ENCODE data around the gene ADARB2. TPM values are rescaled to one million over a fixed set of nuclear protein-coding genes. Genes with fewer than 3 reads are reported as not detected.

The ADARB2 gene
- total and polyA plus RNA-seq, 7 experiments from 2014 or later = 0.05 to 13.6 (median 6.3) TPM; not detected in 3

DNA sequence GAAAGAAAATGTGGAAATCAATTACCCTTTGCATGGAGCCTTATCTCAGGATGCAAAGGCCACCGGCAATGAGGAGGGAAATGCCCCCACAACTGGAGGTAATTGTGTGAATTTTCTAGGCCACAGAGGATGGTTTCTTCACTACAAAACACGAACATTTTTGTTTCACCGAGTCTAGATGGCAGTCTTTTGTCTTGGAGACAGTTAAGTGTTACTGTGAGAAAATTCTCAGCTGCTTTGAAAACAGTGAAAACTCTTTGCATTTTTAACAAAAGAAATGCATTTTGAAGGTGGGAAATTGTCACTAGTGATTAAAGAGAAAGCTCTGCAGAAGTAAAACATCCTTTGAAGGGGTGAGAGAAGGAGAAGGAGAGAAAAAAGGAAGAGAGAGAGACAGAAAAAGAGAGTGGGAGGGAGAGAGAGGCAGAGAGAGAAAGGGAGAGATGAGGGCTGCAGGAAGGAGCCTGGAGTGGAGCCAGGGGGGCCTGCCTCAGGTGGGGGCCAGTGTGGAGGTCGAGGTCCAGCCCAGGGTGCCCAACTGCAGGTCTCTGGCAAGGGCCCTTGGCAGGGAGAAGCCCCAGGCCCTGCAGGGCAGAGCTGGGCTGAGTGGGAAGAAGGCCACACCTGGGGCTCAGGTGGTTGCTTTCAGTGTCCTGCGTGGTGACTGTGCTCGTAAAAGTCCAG, 261.4 kb downstream of the ADARB2 start:
- Histone ChIP-seq H3K9me3 (ENCODE audit: control insufficient read depth in 2 of 3, low read length in 3 of 3) (no peaks in the 10 kb centered on the region), H3K27ac (ENCODE audit: low read depth, low read length) (no peak overlapping the region), H3K36me3 (ENCODE audit: control insufficient read depth in 2 of 3, insufficient read depth in 3 of 3, low read length in 3 of 3) (no peaks in the 10 kb centered on the region), H3K4me1 (ENCODE audit: control insufficient read depth in 2 of 2, insufficient read depth in 2 of 2, low read length in 2 of 2) (no peaks in the 10 kb centered on the region), H3K27me3 (ENCODE audit: control insufficient read depth in 2 of 2, insufficient read depth in 2 of 2, low read length in 2 of 2) (peaks cover 0 to 3% of the 10 kb centered on the region in 2 donors), H3K4me3 (ENCODE audit: low read length) (no peak overlapping the region)
- no peak for ATAC-seq
- intact Hi-C loops (cut with micrococcal nuclease) = no loop called here
- Mint-ChIP-seq H3K36me3 (peaks cover 0 to 4% (median 0%) of the 10 kb centered on the region in 5 donors), H3K9me3 (peaks cover 0 to 5% (median 0%) of the 10 kb centered on the region in 11 donors), H3K27ac (no peak overlapping the region), H3K4me1 (peaks cover 0 to 1% (median 0%) of the 10 kb centered on the region in 7 donors), H3K4me3 (no peak overlapping the region), H3K27me3 (peaks cover 0 to 28% (median 16%) of the 10 kb centered on the region in 5 donors)
- no peak for DNase-seq
- CTCF ChIA-PET = no interaction called here
- POLR2A ChIA-PET = no interaction called here

DNA sequence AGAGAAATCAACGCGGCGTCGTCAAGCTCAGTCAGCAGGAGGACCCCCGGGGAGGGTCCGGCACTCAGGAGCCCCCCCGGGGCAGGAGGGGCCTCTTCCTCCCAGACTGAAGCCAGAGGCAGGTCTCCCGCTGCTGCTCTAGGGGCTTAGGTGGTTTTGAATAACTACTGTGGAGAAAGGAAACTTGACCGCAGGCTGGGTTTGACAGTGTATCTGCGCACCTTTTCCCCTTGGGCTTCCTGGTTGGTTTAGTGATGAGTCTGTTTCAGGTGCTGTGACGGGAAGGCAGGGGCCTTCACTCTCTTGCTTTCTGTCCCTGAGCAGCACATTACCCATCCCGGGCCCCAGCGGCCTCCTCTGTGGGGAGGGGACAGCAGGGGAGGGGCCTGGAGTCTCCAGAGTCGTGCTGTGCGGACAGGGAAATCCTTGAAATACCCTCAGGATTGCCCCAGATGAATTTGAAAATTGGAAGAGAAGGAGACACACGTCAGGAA, 262.2 kb downstream of the ADARB2 start:
- H3K36me3 Mint-ChIP-seq = peaks cover 0 to 4% (median 0%) of the 10 kb centered on the region in 5 donors
- ChIA-PET POLR2A (no interaction called here), CTCF (no interaction called here)
- Histone ChIP-seq H3K27ac (ENCODE audit: low read depth, low read length) (no peak overlapping the region), H3K9me3 (ENCODE audit: control insufficient read depth in 2 of 3, low read length in 3 of 3) (no peaks in the 10 kb centered on the region), H3K4me3 (ENCODE audit: low read length) (no peak overlapping the region), H3K36me3 (ENCODE audit: control insufficient read depth in 2 of 3, insufficient read depth in 3 of 3, low read length in 3 of 3) (no peaks in the 10 kb centered on the region), H3K27me3 (ENCODE audit: control insufficient read depth in 2 of 2, insufficient read depth in 2 of 2, low read length in 2 of 2) (peaks cover 0 to 3% of the 10 kb centered on the region in 2 donors), H3K4me1 (ENCODE audit: control insufficient read depth in 2 of 2, insufficient read depth in 2 of 2, low read length in 2 of 2) (no peaks in the 10 kb centered on the region)
- H3K4me3 Mint-ChIP-seq = no peak overlapping the region
- peaks cover 0 to 1% (median 0%) of the 10 kb centered on the region in 7 donors for H3K4me1 Mint-ChIP-seq
- intact Hi-C loops (cut with micrococcal nuclease) = no loop called here
- no peak overlapping the region for H3K27ac Mint-ChIP-seq
- ATAC-seq = no peak
- H3K9me3 Mint-ChIP-seq = peaks cover 0 to 5% (median 0%) of the 10 kb centered on the region in 11 donors
- no peak for DNase-seq
- peaks cover 0 to 28% (median 17%) of the 10 kb centered on the region in 5 donors for H3K27me3 Mint-ChIP-seq

GRCh38 chr10:1474376-1475097, 262.8 kb downstream of the ADARB2 start:
- peaks cover 0 to 5% (median 0%) of the 10 kb centered on the region in 11 donors for H3K9me3 Mint-ChIP-seq
- CTCF ChIA-PET = no interaction called here

GRCh38 chr10:1473874-1474273, 263.5 kb downstream of the ADARB2 start:
- CTCF ChIA-PET = no interaction called here
- Mint-ChIP-seq H3K27me3 (peaks cover 0 to 19% (median 17%) of the 10 kb centered on the region in 5 donors), H3K4me1 (peaks cover 0 to 1% (median 0%) of the 10 kb centered on the region in 7 donors), H3K27ac (no peak overlapping the region), H3K4me3 (no peak overlapping the region), H3K9me3 (peaks cover 0 to 5% (median 0%) of the 10 kb centered on the region in 11 donors), H3K36me3 (peaks cover 0 to 4% (median 0%) of the 10 kb centered on the region in 5 donors)
- intact Hi-C loops (cut with micrococcal nuclease) = no loop called here
- H3K36me3 ChIP-seq (ENCODE audit: control insufficient read depth in 2 of 3, insufficient read depth in 3 of 3, low read length in 3 of 3) = no peaks in the 10 kb centered on the region
- H3K4me1 ChIP-seq (ENCODE audit: control insufficient read depth in 2 of 2, insufficient read depth in 2 of 2, low read length in 2 of 2) = no peaks in the 10 kb centered on the region
- POLR2A ChIA-PET = no interaction called here
- DNase-seq = no peak
- no peak for ATAC-seq
- no peaks in the 10 kb centered on the region for H3K9me3 ChIP-seq (ENCODE audit: control insufficient read depth in 2 of 3, low read length in 3 of 3)
- H3K27me3 ChIP-seq (ENCODE audit: control insufficient read depth in 2 of 2, insufficient read depth in 2 of 2, low read length in 2 of 2) = no peaks in the 10 kb centered on the region
- no peak overlapping the region for H3K27ac ChIP-seq (ENCODE audit: low read depth, low read length)
- H3K4me3 ChIP-seq (ENCODE audit: low read length) = no peak overlapping the region

More at GRCh38 chr10:1474376-1475097, 262.8 kb downstream of the ADARB2 start:
- DNase-seq = no peak
- peaks cover 0 to 23% (median 17%) of the 10 kb centered on the region in 5 donors for H3K27me3 Mint-ChIP-seq
- no peak overlapping the region for H3K27ac ChIP-seq (ENCODE audit: low read depth, low read length)
- POLR2A ChIA-PET = no interaction called here
- H3K36me3 Mint-ChIP-seq = peaks cover 0 to 4% (median 0%) of the 10 kb centered on the region in 5 donors
- ATAC-seq = no peak
- peaks cover 0 to 3% of the 10 kb centered on the region in 2 donors for H3K27me3 ChIP-seq (ENCODE audit: control insufficient read depth in 2 of 2, insufficient read depth in 2 of 2, low read length in 2 of 2)
- H3K36me3 ChIP-seq (ENCODE audit: control insufficient read depth in 2 of 3, insufficient read depth in 3 of 3, low read length in 3 of 3) = no peaks in the 10 kb centered on the region
- no peaks in the 10 kb centered on the region for H3K9me3 ChIP-seq (ENCODE audit: control insufficient read depth in 2 of 3, low read length in 3 of 3)
- H3K27ac Mint-ChIP-seq = no peak overlapping the region
- no peak overlapping the region for H3K4me3 ChIP-seq (ENCODE audit: low read length)
- H3K4me1 Mint-ChIP-seq = peaks cover 0 to 1% (median 0%) of the 10 kb centered on the region in 7 donors
- no peak overlapping the region for H3K4me3 Mint-ChIP-seq
- H3K4me1 ChIP-seq (ENCODE audit: control insufficient read depth in 2 of 2, insufficient read depth in 2 of 2, low read length in 2 of 2) = no peaks in the 10 kb centered on the region
- intact Hi-C loops (cut with micrococcal nuclease) = no loop called here

DNA sequence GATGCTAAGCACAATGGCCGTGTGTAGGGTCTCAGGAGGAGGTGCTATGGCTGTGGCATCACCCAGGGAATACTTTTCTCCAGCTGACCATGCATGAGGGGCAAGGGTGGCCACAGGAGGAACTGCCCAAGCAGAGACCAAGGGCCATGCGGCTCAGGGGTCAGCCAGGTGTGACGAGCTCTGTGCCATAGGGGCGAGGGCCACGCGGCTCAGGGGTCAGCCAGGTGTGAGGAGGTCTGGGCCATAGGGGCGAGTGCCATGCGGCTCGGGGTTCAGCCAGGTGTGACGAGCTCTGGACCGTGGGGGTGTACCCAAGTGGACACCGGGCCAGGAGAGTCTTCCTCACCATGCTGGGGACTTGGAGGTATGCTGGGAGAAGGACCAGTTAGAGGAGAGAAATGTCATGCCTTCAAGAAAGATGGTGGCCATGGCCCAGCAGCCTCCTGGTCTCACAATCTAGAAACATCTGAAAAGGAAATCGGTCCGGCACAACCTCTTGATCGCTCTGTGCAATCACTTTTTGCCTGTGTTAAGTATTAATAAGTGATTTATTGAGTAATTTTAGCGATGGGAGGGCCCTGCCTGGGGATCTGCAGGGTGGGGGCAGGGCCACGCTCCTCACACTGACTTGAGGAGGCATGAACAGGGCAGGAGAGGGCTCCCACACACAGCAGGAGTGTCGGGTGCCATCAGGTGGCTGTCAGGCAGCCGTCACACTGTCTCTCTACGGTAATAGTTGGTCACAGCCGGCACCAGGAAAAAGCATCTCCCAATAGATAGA, 265.0 kb downstream of the ADARB2 start:
- Histone ChIP-seq H3K27me3 (ENCODE audit: control insufficient read depth in 2 of 2, insufficient read depth in 2 of 2, low read length in 2 of 2) (no peaks in the 10 kb centered on the region), H3K4me1 (ENCODE audit: control insufficient read depth in 2 of 2, insufficient read depth in 2 of 2, low read length in 2 of 2) (no peaks in the 10 kb centered on the region), H3K4me3 (ENCODE audit: low read length) (no peak overlapping the region), H3K36me3 (ENCODE audit: control insufficient read depth in 2 of 3, insufficient read depth in 3 of 3, low read length in 3 of 3) (no peaks in the 10 kb centered on the region), H3K9me3 (ENCODE audit: control insufficient read depth in 2 of 3, low read length in 3 of 3) (no peaks in the 10 kb centered on the region), H3K27ac (ENCODE audit: low read depth, low read length) (no peak overlapping the region)
- ATAC-seq (no peak), DNase-seq (no peak)
- Mint-ChIP-seq H3K36me3 (no peaks in the 10 kb centered on the region), H3K27me3 (peaks cover 0 to 19% (median 11%) of the 10 kb centered on the region in 5 donors), H3K9me3 (peaks cover 0 to 3% (median 0%) of the 10 kb centered on the region in 11 donors), H3K27ac (no peak overlapping the region), H3K4me1 (peaks cover 0 to 1% (median 0%) of the 10 kb centered on the region in 7 donors), H3K4me3 (no peak overlapping the region)
- POLR2A ChIA-PET = no interaction called here
- intact Hi-C loops (cut with micrococcal nuclease) = no loop called here
- CTCF ChIA-PET = no interaction called here

- DNase-seq = no peak
- H3K4me3 Mint-ChIP-seq = no peak overlapping the region
- CTCF ChIA-PET = no interaction called here
- Histone ChIP-seq H3K36me3 (ENCODE audit: control insufficient read depth in 2 of 3, insufficient read depth in 3 of 3, low read length in 3 of 3) (no peaks in the 10 kb centered on the region), H3K4me3 (ENCODE audit: low read length) (no peak overlapping the region), H3K27ac (ENCODE audit: low read depth, low read length) (no peak overlapping the region), H3K27me3 (ENCODE audit: control insufficient read depth in 2 of 2, insufficient read depth in 2 of 2, low read length in 2 of 2) (no peaks in the 10 kb centered on the region), H3K4me1 (ENCODE audit: control insufficient read depth in 2 of 2, insufficient read depth in 2 of 2, low read length in 2 of 2) (no peaks in the 10 kb centered on the region), H3K9me3 (ENCODE audit: control insufficient read depth in 2 of 3, low read length in 3 of 3) (no peaks in the 10 kb centered on the region)
- POLR2A ChIA-PET = no interaction called here
- peaks cover 0 to under 1% (median 0%) of the 10 kb centered on the region in 7 donors for H3K4me1 Mint-ChIP-seq
- intact Hi-C loops (cut with micrococcal nuclease) = no loop called here
- H3K36me3 Mint-ChIP-seq = no peaks in the 10 kb centered on the region
- peaks cover 0 to 25% (median 13%) of the 10 kb centered on the region in 5 donors for H3K27me3 Mint-ChIP-seq
- no peak overlapping the region for H3K27ac Mint-ChIP-seq
- peaks cover 0 to 3% (median 0%) of the 10 kb centered on the region in 11 donors for H3K9me3 Mint-ChIP-seq
- ATAC-seq = no peak
Observed at GRCh38 chr10:1468811-1469210, 268.5 kb downstream of the ADARB2 start.

Measured in naive thymus-derived CD4-positive, alpha-beta T cell (primary cell).